Panc1 (cell line): Measurements from ENCODE around the gene CMTM8. TPM values are rescaled to one million over a fixed set of nuclear protein-coding genes. Genes with fewer than 3 reads are reported as not detected.

Source experiments
- ATAC-seq: fragments of 200-7000 bp; cut with Tn5 transposase; 2 replicates; pipeline ENCODE4 v1.9.1; 2020; ENCODE audit warnings: mild to moderate bottlenecking, moderate library complexity
- BruUV-seq: library from RNA; stranded (reverse); fragments of 400-500 nt; replicated peaks from 2 replicates; lab custom pipeline; 2021; lab: Mats Ljungman, UMichigan
- CTCF ChIA-PET: fragments of 300-600 bp; sonication (Branson Sonifier 250); formaldehyde crosslinking; loops from one replicate; lab custom pipeline; 2022; ENCODE audit warnings: antibody characterized with exemption; lab: Charles Lee
- POLR2A ChIA-PET: fragments of 300-600 bp; sonication (Branson Sonifier 250); formaldehyde crosslinking; loops from one replicate; lab custom pipeline; 2022; ENCODE audit warnings: antibody characterized with exemption; lab: Charles Lee
- DNase-seq: peaks from one replicate; pipeline ENCODE4 v3.0.0-alpha.2; 2010; ENCODE audit warnings: low read depth, low spot score
- H3K27ac ChIP-seq: 2 replicates; pipeline ENCODE4 v1.5.1; 2011; ENCODE audit warnings: mild to moderate bottlenecking, low read length, inconsistent platforms
- H3K27me3 ChIP-seq: fragments of 200-500 bp; sonication (Bioruptor generic); 2 replicates; pipeline ENCODE4 v1.6.0; 2014; ENCODE audit warnings: low read length, inconsistent platforms; ENCODE audit not compliant: control insufficient read depth, insufficient read depth
- H3K36me3 ChIP-seq: fragments of 200-500 bp; sonication (Bioruptor generic); 2 replicates; pipeline ENCODE4 v1.5.1; 2014; ENCODE audit warnings: inconsistent platforms, mild to moderate bottlenecking, low read length, moderate library complexity; ENCODE audit not compliant: control insufficient read depth, insufficient read depth
- H3K4me1 ChIP-seq: 2 replicates; pipeline ENCODE4 v1.5.1; 2011; ENCODE audit warnings: inconsistent platforms, mild to moderate bottlenecking, low read length, moderate library complexity; ENCODE audit not compliant: control insufficient read depth, insufficient read depth
- H3K4me3 ChIP-seq, 2 experiments: 2 replicates each; pipeline ENCODE4 v1.5.1; 2011 to 2012; ENCODE audit warnings: low read depth in 2 of 2, low read length in 2 of 2, mild to moderate bottlenecking in 2 of 2, inconsistent platforms in 1 of 2, moderate library complexity in 1 of 2
- H3K9me3 ChIP-seq: fragments of 200-500 bp; sonication (Bioruptor generic); 2 replicates; pipeline ENCODE4 v1.5.1; 2014; ENCODE audit warnings: low read depth, mild to moderate bottlenecking, inconsistent platforms, low read length, moderate library complexity; ENCODE audit not compliant: control insufficient read depth, insufficient read depth
- POLR2AphosphoS5 ChIP-seq: IDR thresholded peaks from 2 replicates; pipeline ENCODE4 v1.6.1; 2012; ENCODE audit warnings: mild to moderate bottlenecking, low read depth, low read length, moderate library complexity
- SIN3A ChIP-seq: IDR thresholded peaks from 2 replicates; pipeline ENCODE4 v1.6.1; 2012; ENCODE audit warnings: low read depth, mild to moderate bottlenecking, low read length, moderate library complexity, borderline replicate concordance; ENCODE audit not compliant: insufficient read depth
- TCF7L2 ChIP-seq: IDR thresholded peaks from 2 replicates; pipeline ENCODE4 v1.6.1; 2011; ENCODE audit warnings: mild to moderate bottlenecking, low read depth, low read length, inconsistent platforms
- in situ Hi-C: cut with HindIII; loops from 2 replicates; pipeline ENCODE4 v1.10.0; 2016; ENCODE audit warnings: low sequenced_read_pairs, low pct_unique_long_range_greater_than_20kb
- intact Hi-C: fragments of 100-400 bp; cut with micrococcal nuclease; formaldehyde crosslinking; loops from one replicate; pipeline ENCODE4 v1.10.0; 2022; ENCODE audit not compliant: unreplicated experiment
- total RNA-seq: library from RNA; stranded (reverse); gene quantifications from one replicate; pipeline ENCODE4 v1.2.1, GENCODE V29; 2021; ENCODE audit not compliant: unreplicated experiment
- TF ChIP-seq, protein P1 (sequence below), 2 experiments: IDR thresholded peaks; 2 replicates each; pipeline ENCODE4 v1.6.1; 2011 to 2012; ENCODE audit warnings: low read depth in 2 of 2, control low read depth in 1 of 2, low read length in 1 of 2, mild to moderate bottlenecking in 1 of 2, moderate library complexity in 1 of 2; ENCODE audit not compliant: insufficient read depth in 1 of 2
- TF ChIP-seq, protein P2 (sequence below): fragments of 450-650 bp; IDR thresholded peaks from 2 replicates; pipeline ENCODE4 v1.5.1; 2017; ENCODE audit warnings: mild to moderate bottlenecking

Gene CMTM8
- total RNA-seq, 1 experiment from 2014 or later: 9.8 TPM

DNA sequence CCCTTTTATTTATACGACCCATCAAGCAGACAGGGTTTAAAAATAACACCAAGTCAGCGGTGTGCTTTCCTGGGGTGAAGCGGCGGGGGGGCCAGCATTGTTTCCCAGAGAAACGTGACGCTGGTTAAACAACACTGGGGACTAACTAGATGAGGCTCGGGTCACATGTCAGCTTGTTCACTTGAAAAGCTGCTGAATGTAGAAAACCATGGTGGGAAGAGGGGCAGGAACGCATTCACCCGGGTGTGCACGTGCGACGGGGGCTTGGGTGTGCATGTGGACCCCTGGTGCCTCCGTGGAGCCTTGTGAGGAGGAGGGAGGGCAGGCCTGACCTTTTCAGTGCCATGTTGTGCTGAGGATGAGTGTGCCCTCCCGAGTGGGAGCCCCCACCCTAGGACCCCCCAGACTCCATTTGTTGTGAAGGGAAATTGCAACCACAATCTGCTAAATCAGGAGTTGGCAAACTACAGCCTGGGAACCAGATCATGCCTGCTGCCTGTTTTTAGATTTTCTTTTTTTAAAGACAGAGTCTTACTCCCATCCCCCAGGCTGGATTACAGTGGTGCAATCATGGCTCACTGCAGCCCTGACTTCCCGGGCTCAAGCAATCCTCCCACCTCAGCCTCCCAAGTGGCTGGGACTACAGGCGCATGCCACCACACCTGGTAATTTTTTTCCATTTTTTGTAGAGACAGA is 82.8 kb downstream of the CMTM8 start:
- ChIA-PET CTCF (no interaction called here), POLR2A (no interaction called here)
- H3K4me3 ChIP-seq: no peak overlapping the region
- no peaks in the 10 kb centered on the region for H3K27me3 ChIP-seq
- no peaks in the 10 kb centered on the region for H3K36me3 ChIP-seq
- intact Hi-C loops: no loop called here
- ATAC-seq (no peak), DNase-seq (no peak)
- H3K4me1 ChIP-seq: no peaks in the 10 kb centered on the region
- in situ Hi-C loops: no loop called here
- TF ChIP-seq, protein P1, sequence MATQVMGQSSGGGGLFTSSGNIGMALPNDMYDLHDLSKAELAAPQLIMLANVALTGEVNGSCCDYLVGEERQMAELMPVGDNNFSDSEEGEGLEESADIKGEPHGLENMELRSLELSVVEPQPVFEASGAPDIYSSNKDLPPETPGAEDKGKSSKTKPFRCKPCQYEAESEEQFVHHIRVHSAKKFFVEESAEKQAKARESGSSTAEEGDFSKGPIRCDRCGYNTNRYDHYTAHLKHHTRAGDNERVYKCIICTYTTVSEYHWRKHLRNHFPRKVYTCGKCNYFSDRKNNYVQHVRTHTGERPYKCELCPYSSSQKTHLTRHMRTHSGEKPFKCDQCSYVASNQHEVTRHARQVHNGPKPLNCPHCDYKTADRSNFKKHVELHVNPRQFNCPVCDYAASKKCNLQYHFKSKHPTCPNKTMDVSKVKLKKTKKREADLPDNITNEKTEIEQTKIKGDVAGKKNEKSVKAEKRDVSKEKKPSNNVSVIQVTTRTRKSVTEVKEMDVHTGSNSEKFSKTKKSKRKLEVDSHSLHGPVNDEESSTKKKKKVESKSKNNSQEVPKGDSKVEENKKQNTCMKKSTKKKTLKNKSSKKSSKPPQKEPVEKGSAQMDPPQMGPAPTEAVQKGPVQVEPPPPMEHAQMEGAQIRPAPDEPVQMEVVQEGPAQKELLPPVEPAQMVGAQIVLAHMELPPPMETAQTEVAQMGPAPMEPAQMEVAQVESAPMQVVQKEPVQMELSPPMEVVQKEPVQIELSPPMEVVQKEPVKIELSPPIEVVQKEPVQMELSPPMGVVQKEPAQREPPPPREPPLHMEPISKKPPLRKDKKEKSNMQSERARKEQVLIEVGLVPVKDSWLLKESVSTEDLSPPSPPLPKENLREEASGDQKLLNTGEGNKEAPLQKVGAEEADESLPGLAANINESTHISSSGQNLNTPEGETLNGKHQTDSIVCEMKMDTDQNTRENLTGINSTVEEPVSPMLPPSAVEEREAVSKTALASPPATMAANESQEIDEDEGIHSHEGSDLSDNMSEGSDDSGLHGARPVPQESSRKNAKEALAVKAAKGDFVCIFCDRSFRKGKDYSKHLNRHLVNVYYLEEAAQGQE (IDR thresholded peaks at IDR 0.05; ENCODE audit: insufficient read depth in 1 of 2, low read depth in 2 of 2, low read length in 1 of 2): no peak
- TF ChIP-seq POLR2AphosphoS5 (no peak), SIN3A (no peak), TCF7L2 (no peak)
- TF ChIP-seq, protein P2, sequence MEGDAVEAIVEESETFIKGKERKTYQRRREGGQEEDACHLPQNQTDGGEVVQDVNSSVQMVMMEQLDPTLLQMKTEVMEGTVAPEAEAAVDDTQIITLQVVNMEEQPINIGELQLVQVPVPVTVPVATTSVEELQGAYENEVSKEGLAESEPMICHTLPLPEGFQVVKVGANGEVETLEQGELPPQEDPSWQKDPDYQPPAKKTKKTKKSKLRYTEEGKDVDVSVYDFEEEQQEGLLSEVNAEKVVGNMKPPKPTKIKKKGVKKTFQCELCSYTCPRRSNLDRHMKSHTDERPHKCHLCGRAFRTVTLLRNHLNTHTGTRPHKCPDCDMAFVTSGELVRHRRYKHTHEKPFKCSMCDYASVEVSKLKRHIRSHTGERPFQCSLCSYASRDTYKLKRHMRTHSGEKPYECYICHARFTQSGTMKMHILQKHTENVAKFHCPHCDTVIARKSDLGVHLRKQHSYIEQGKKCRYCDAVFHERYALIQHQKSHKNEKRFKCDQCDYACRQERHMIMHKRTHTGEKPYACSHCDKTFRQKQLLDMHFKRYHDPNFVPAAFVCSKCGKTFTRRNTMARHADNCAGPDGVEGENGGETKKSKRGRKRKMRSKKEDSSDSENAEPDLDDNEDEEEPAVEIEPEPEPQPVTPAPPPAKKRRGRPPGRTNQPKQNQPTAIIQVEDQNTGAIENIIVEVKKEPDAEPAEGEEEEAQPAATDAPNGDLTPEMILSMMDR: no peak
- no TSS peak for BruUV-seq
- no peak overlapping the region for H3K27ac ChIP-seq
- no peaks in the 10 kb centered on the region for H3K9me3 ChIP-seq

DNA sequence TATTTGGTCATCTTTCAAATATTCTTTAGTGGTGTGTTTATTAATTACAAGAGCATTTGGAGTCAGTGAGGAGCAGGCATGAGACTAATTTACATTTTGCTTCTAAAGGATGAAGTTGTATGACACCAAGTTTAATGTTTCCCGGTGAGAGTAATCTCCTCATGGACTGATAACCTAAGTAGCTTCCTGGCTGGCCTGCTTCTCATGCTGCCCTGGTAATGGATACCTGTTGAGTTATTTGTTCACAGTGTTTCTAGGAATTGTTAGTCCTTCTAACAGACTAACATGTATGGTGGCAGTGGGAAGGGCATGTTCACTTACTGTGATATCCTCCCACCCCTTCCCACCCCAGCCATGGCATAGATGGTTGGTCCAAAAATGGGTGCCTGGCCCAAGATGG is 83.8 kb downstream of the CMTM8 start:
- BruUV-seq: no TSS peak
- ChIA-PET CTCF (no interaction called here), POLR2A (no interaction called here)
- no peaks in the 10 kb centered on the region for H3K4me1 ChIP-seq
- H3K27ac ChIP-seq: no peak overlapping the region
- no peaks in the 10 kb centered on the region for H3K9me3 ChIP-seq
- TF ChIP-seq, protein P1 (IDR thresholded peaks at IDR 0.05; ENCODE audit: insufficient read depth in 1 of 2, low read depth in 2 of 2, low read length in 1 of 2): no peak
- TF ChIP-seq TCF7L2 (no peak), POLR2AphosphoS5 (no peak), SIN3A (no peak)
- TF ChIP-seq, protein P2: no peak
- in situ Hi-C loops (no loop called here), intact Hi-C loops (no loop called here)
- no peak for DNase-seq
- no peaks in the 10 kb centered on the region for H3K36me3 ChIP-seq
- ATAC-seq: no peak
- no peak overlapping the region for H3K4me3 ChIP-seq
- H3K27me3 ChIP-seq: no peaks in the 10 kb centered on the region
